HepG2 (cell line): ENCODE measurements around the gene IFI35. TPM values are rescaled to one million over a fixed set of nuclear protein-coding genes. Genes with fewer than 3 reads are reported as not detected.

Experiments used
- CCAR2 ChIP-seq: fragments of 200-400 bp; formaldehyde crosslinking; optimal IDR thresholded peaks from 2 replicates; pipeline ENCODE3; 2018; ENCODE audit warnings: low read depth, mild to moderate bottlenecking, low read length, moderate library complexity
- CREM ChIP-seq, 2 experiments: sonication (generic) in 1 of 2; formaldehyde crosslinking in 1 of 2; IDR thresholded peaks; 2 replicates each; pipeline versions ENCODE4 v1.4.0 to v1.6.1; 2016 to 2020; ENCODE audit warnings: antibody characterized with exemption in 1 of 2, mild to moderate bottlenecking in 1 of 2, missing genetic modification reagents in 1 of 2
- EED ChIP-seq: sonication (generic); formaldehyde crosslinking; IDR thresholded peaks from 2 replicates; pipeline ENCODE4 v1.5.0; 2020; ENCODE audit warnings: mild to moderate bottlenecking, missing genetic modification reagents
- EZH2 ChIP-seq: conservative IDR thresholded peaks from 2 replicates; pipeline ENCODE4 v1.6.1; 2012; ENCODE audit warnings: mild to moderate bottlenecking, low read depth, low read length, moderate library complexity
- HCFC1 ChIP-seq: fragments of 150-350 bp; IDR thresholded peaks from 2 replicates; pipeline ENCODE4 v1.6.1; 2014; ENCODE audit warnings: low read depth, low read length
- HDAC6 ChIP-seq: fragments of 200-600 bp; sonication (generic); IDR thresholded peaks from 2 replicates; pipeline ENCODE4 v1.7.0; 2017; ENCODE audit warnings: mild to moderate bottlenecking, antibody characterized with exemption, low read length, low read depth
- HNRNPH1 ChIP-seq: fragments of 200-400 bp; formaldehyde crosslinking; optimal IDR thresholded peaks from 2 replicates; pipeline ENCODE3; 2017; ENCODE audit warnings: mild to moderate bottlenecking, low read depth, low read length
- KAT7 ChIP-seq: IDR thresholded peaks from 2 replicates; pipeline ENCODE4 v1.6.1; 2018; ENCODE audit warnings: borderline replicate concordance, missing compliant biosample characterization
- KDM3A ChIP-seq: IDR thresholded peaks from 2 replicates; pipeline ENCODE4 v1.6.1; 2018; ENCODE audit warnings: low read depth, missing compliant biosample characterization
- MED8 ChIP-seq: sonication (generic); formaldehyde crosslinking; IDR thresholded peaks from 2 replicates; pipeline ENCODE4 v1.8.1; 2023; ENCODE audit warnings: mild to moderate bottlenecking, missing genetic modification reagents; ENCODE audit not compliant: insufficient replicate concordance
- NR3C1 ChIP-seq: sonication (generic); formaldehyde crosslinking; IDR thresholded peaks from 2 replicates; pipeline ENCODE4 v1.4.0; 2020; ENCODE audit warnings: missing genetic modification reagents
- PAX8 ChIP-seq: sonication (generic); formaldehyde crosslinking; IDR thresholded peaks from 2 replicates; pipeline ENCODE4 v1.8.0; 2022; ENCODE audit warnings: mild to moderate bottlenecking, missing genetic modification reagents, borderline replicate concordance
- PCBP1 ChIP-seq: fragments of 200-400 bp; formaldehyde crosslinking; IDR thresholded peaks from 2 replicates; pipeline ENCODE4 v1.6.1; 2017; ENCODE audit warnings: mild to moderate bottlenecking, low read depth, low read length, borderline replicate concordance
- RAD51 ChIP-seq: fragments of 450-650 bp; IDR thresholded peaks from 2 replicates; pipeline ENCODE4 v1.6.1; 2016; ENCODE audit warnings: borderline replicate concordance
- RELA ChIP-seq: sonication (generic); formaldehyde crosslinking; IDR thresholded peaks from 2 replicates; pipeline ENCODE4 v1.4.0; 2020; ENCODE audit warnings: missing genetic modification reagents
- SP4 ChIP-seq: sonication (generic); formaldehyde crosslinking; IDR thresholded peaks from 2 replicates; pipeline ENCODE4 v1.8.1; 2023; ENCODE audit warnings: mild to moderate bottlenecking, missing genetic modification reagents
- ZFX ChIP-seq: sonication (generic); formaldehyde crosslinking; IDR thresholded peaks from 2 replicates; pipeline ENCODE4 v1.4.0; 2020; ENCODE audit warnings: mild to moderate bottlenecking, low read depth, missing genetic modification reagents, moderate library complexity
- ZNF292 ChIP-seq: sonication (generic); formaldehyde crosslinking; IDR thresholded peaks from 2 replicates; pipeline ENCODE4 v1.8.1; 2022; ENCODE audit warnings: mild to moderate bottlenecking, low read depth, missing genetic modification reagents, borderline replicate concordance
- ZNF337 ChIP-seq: sonication (generic); formaldehyde crosslinking; IDR thresholded peaks from 2 replicates; pipeline ENCODE4 v1.5.1; 2020; ENCODE audit warnings: missing genetic modification reagents, low read depth, mild to moderate bottlenecking, borderline replicate concordance
- ZNF34 ChIP-seq: sonication (generic); formaldehyde crosslinking; IDR thresholded peaks from 2 replicates; pipeline ENCODE4 v1.4.0; 2020; ENCODE audit warnings: mild to moderate bottlenecking, missing genetic modification reagents, borderline replicate concordance
- ZNF431 ChIP-seq: sonication (generic); formaldehyde crosslinking; IDR thresholded peaks from 2 replicates; pipeline ENCODE4 v1.9.0; 2022; ENCODE audit warnings: missing genetic modification reagents, low read depth, mild to moderate bottlenecking, borderline replicate concordance
- ZNF564 ChIP-seq: sonication (generic); formaldehyde crosslinking; IDR thresholded peaks from 2 replicates; pipeline ENCODE4 v1.8.1; 2023; ENCODE audit warnings: mild to moderate bottlenecking, missing genetic modification reagents
- ZNF644 ChIP-seq: IDR thresholded peaks from 2 replicates; pipeline ENCODE4 v1.6.1; 2016; ENCODE audit warnings: low read depth
- ZSCAN25 ChIP-seq: sonication (generic); formaldehyde crosslinking; IDR thresholded peaks from 2 replicates; pipeline ENCODE4 v1.8.0; 2022; ENCODE audit warnings: mild to moderate bottlenecking, missing genetic modification reagents
- polyA plus RNA-seq, 8 experiments: library from polyadenylated mRNA; depleted of rRNA in 3 of 8; stranded (reverse) in 7 of 8; unstranded in 1 of 8; fragments of >200 nt; fragmentation: Illumina TruSeq in 4 of 8; extraction: Trizol in 4 of 8; gene quantifications; 2 replicates each; pipeline versions ENCODE4 v1.2.1 to v1.2.3, GENCODE V29; 2011 to 2016; ENCODE audit warnings: low read depth in 4 of 8, missing spikeins in 1 of 8, mixed read lengths in 1 of 8; ENCODE audit not compliant: insufficient read depth in 1 of 8
- total RNA-seq, 5 experiments: library from RNA; depleted of rRNA; stranded (reverse); fragments of >200 nt; fragmentation: Illumina TruSeq; extraction: Trizol; gene quantifications; 2 replicates each; pipeline ENCODE4 v1.2.3, GENCODE V29; 2016; ENCODE audit warnings: low read depth in 1 of 5
- TF ChIP-seq, protein P1 (sequence below): sonication (generic); formaldehyde crosslinking; IDR thresholded peaks from 2 replicates; pipeline ENCODE4 v1.8.0; 2022; ENCODE audit warnings: mild to moderate bottlenecking, missing genetic modification reagents, borderline replicate concordance
- TF ChIP-seq, protein P2 (sequence below): sonication (generic); formaldehyde crosslinking; IDR thresholded peaks from 2 replicates; pipeline ENCODE4 v1.8.0; 2022; ENCODE audit warnings: missing genetic modification reagents, low read depth, mild to moderate bottlenecking, borderline replicate concordance
- TF ChIP-seq, protein P3 (sequence below): sonication (generic); formaldehyde crosslinking; IDR thresholded peaks from 2 replicates; pipeline ENCODE4 v1.5.0; 2020; ENCODE audit warnings: mild to moderate bottlenecking, missing genetic modification reagents, borderline replicate concordance

IFI35 gene
- total and polyA plus RNA-seq, 2 of the 13 experiments (the other 11 are each of a cell fraction or from before 2014, with no cell fraction given) = 28.9 to 38.1 TPM

DNA sequence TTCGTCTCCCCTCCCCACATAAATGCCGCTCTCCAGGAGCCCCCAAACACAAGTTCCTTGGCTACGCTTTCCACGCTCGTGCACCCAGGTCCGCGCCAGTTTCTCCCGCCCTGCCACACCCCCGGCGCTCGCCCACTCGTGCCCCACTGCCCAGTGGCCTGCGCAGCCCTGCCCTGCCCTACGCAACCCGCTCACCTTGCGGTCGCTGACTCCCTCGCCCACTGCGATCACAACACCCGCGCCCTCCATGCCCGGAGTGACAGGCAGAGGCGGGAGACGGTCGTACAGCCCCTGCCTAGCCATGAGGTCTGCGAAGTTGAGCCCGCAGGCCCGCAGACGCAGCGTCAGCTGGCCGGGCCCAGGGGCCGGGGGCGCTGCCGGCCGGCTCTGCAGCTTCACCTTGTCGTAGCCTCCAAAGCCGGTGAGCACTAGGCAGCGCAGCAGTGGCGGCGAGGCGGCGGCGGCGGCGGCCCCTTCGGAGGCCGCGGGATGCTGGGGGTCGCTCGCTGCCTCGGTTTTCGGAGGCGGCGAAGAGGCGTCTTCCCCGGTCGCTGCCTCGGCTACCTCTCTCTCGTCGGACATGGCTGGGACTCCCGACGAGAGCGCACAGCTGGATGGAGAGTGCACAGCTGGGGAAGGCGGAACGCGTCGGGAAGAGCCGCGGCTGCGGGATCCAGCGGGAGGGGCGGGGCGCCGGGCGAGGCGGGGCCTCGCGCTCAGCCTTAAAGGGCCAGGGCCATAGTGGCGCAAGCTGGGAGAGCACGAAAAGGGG lies 15.3 kb downstream of the IFI35 start, which contains the start of gene VAT1 (continued):
- TF ChIP-seq, protein P1, sequence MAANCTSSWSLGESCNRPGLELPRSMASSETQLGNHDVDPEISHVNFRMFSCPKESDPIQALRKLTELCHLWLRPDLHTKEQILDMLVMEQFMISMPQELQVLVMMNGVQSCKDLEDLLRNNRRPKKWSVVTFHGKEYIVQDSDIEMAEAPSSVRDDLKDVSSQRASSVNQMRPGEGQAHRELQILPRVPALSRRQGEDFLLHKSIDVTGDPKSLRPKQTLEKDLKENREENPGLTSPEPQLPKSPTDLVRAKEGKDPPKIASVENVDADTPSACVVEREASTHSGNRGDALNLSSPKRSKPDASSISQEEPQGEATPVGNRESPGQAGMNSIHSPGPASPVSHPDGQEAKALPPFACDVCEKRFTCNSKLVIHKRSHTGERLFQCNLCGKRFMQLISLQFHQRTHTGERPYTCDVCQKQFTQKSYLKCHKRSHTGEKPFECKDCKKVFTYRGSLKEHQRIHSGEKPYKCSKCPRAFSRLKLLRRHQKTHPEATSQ (CRISPR knock-in tag) = no peak
- no peak for TF ChIP-seq RAD51
- TF ChIP-seq HCFC1 = no peak
- peak; percentile 79 for TF ChIP-seq SP4 (CRISPR knock-in tag)
- no peak for TF ChIP-seq HDAC6
- no peak for TF ChIP-seq EZH2
- TF ChIP-seq CREM (IDR thresholded peaks at IDR 0.05) = no peak
- TF ChIP-seq CREM (CRISPR knock-in tag; IDR thresholded peaks at IDR 0.05) = no peak; the same call in 1 of the 2 replicates
- TF ChIP-seq ZNF431 (CRISPR knock-in tag) = no peak
- peak; percentile 98 for TF ChIP-seq KAT7 (CRISPR knock-in tag)
- TF ChIP-seq ZNF644 = no peak
- peak; percentile 40; the same call in 1 of the 2 replicates for TF ChIP-seq ZNF34 (CRISPR knock-in tag)
- no peak for TF ChIP-seq RELA (CRISPR knock-in tag)
- TF ChIP-seq ZSCAN25 (CRISPR knock-in tag) = peak; percentile 64
- peak; percentile 77 for TF ChIP-seq KDM3A (CRISPR knock-in tag)
- TF ChIP-seq CCAR2 = no peak
- no peak for TF ChIP-seq ZNF337 (CRISPR knock-in tag)
- TF ChIP-seq ZNF564 (CRISPR knock-in tag) = no peak
- TF ChIP-seq, protein P2, sequence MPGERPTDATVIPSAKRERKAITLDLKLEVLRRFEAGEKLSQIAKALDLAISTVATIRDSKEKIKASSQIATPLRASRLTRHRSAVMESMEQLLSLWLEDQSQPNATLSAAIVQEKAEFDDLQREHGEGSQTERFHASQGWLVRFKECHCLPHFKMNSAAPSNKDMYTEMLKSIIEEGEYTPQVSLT (CRISPR knock-in tag) = no peak
- no peak for TF ChIP-seq PCBP1
- TF ChIP-seq ZNF292 (CRISPR knock-in tag) = no peak; the same call in 1 of the 2 replicates
- peak; percentile 93; the same call in 1 of the 2 replicates for TF ChIP-seq EED (CRISPR knock-in tag)
- TF ChIP-seq HNRNPH1 = no peak
- peak; percentile 32 for TF ChIP-seq MED8 (CRISPR knock-in tag)
- TF ChIP-seq, protein P3, sequence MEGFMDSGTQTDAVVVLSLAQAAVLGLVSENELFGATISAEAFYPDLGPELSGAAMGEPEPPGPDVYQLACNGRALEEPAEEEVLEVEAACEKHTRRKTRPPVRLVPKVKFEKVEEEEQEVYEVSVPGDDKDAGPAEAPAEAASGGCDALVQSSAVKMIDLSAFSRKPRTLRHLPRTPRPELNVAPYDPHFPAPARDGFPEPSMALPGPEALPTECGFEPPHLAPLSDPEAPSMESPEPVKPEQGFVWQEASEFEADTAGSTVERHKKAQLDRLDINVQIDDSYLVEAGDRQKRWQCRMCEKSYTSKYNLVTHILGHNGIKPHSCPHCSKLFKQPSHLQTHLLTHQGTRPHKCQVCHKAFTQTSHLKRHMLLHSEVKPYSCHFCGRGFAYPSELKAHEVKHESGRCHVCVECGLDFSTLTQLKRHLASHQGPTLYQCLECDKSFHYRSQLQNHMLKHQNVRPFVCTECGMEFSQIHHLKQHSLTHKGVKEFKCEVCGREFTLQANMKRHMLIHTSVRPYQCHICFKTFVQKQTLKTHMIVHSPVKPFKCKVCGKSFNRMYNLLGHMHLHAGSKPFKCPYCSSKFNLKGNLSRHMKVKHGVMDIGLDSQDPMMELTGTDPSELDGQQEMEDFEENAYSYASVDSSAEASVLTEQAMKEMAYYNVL (CRISPR knock-in tag) = peak; percentile 81
- TF ChIP-seq ZFX = peak; percentile 83
- TF ChIP-seq PAX8 = 0 out of 2 replicates have a peak, but pooled peaks have one; percentile 57
- no peak for TF ChIP-seq NR3C1 (CRISPR knock-in tag)
